OCI-LY1 (cell line): ENCODE data around the gene COPS2.

ENCODE experiments used
- CTCF ChIP-seq: fragments of 200-600 bp; sonication (generic), shearing (Covaris generic); IDR thresholded peaks from 2 replicates; pipeline ENCODE4 v1.5.1; 2017; ENCODE audit warnings: mild to moderate bottlenecking, antibody characterized with exemption, low read length, moderate library complexity, mixed read lengths
- EZH2 ChIP-seq: fragments of 200-600 bp; sonication (generic), shearing (Covaris generic); IDR thresholded peaks from 2 replicates; pipeline ENCODE4 v1.8.0; 2017; ENCODE audit warnings: borderline replicate concordance, mixed run types, mild to moderate bottlenecking, antibody characterized with exemption, low read length, moderate library complexity, mixed read lengths

- TF ChIP-seq CTCF (no peak), EZH2 (no peak)
Observed at GRCh38 chr15:49200347-49200746, 44.9 kb upstream of the COPS2 start.
